K562 (cell line): Measurements from ENCODE around the gene NFRKB. TPM values are rescaled to one million over a fixed set of nuclear protein-coding genes. Genes with fewer than 3 reads are reported as not detected.
A peak's percentile ranks its signal among the peaks of the same experiment; 100 is the strongest.

Experiments used
- CBX2 ChIP-seq: fragments of 200-600 bp; sonication (generic); IDR thresholded peaks from one replicate; pipeline ENCODE4 v1.6.1; 2012; ENCODE audit warnings: mild to moderate bottlenecking, low read length, inconsistent platforms; ENCODE audit not compliant: insufficient read depth, poor library complexity, severe bottlenecking
- DDX20 ChIP-seq: fragments of 450-650 bp; IDR thresholded peaks from 2 replicates; pipeline ENCODE4 v1.6.1; 2016; ENCODE audit warnings: missing genetic modification characterization, low read depth, mild to moderate bottlenecking, missing compliant biosample characterization, moderate library complexity
- EP400 ChIP-seq: fragments of 450-650 bp; IDR thresholded peaks from 2 replicates; pipeline ENCODE4 v1.6.1; 2017; ENCODE audit warnings: antibody characterized with exemption, mild to moderate bottlenecking, moderate library complexity
- ESRRA ChIP-seq: fragments of 450-650 bp; IDR thresholded peaks from 2 replicates; pipeline ENCODE4 v1.6.1; 2014; ENCODE audit warnings: low read depth, mild to moderate bottlenecking, moderate library complexity, borderline replicate concordance
- FOXA1 ChIP-seq: fragments of 450-650 bp; IDR thresholded peaks from 2 replicates; pipeline ENCODE4 v1.6.1; 2016; ENCODE audit warnings: mild to moderate bottlenecking, borderline replicate concordance
- FOXK2 ChIP-seq, 2 experiments: fragments of 450-650 bp; IDR thresholded peaks in 1 of 2; conservative IDR thresholded peaks in 1 of 2; 2 replicates each; pipeline ENCODE4 v1.6.1; 2016; ENCODE audit warnings: low read depth in 2 of 2, mild to moderate bottlenecking in 1 of 2
- HEY1 ChIP-seq: fragments of 250-450 bp; sonication (Bioruptor Pico); IDR thresholded peaks from 2 replicates; pipeline ENCODE4 v1.5.0; 2020; ENCODE audit warnings: mild to moderate bottlenecking, moderate library complexity, borderline replicate concordance
- HNRNPH1 ChIP-seq: fragments of 200-400 bp; formaldehyde crosslinking; optimal IDR thresholded peaks from 2 replicates; pipeline ENCODE3; 2017; ENCODE audit warnings: low read depth, mild to moderate bottlenecking, low read length, moderate library complexity
- KLF6 ChIP-seq: fragments of 250-450 bp; sonication (Bioruptor Pico); IDR thresholded peaks from 2 replicates; pipeline ENCODE4 v1.4.0; 2020; ENCODE audit warnings: mild to moderate bottlenecking, moderate library complexity, borderline replicate concordance
- MTA1 ChIP-seq: fragments of 450-650 bp; IDR thresholded peaks from 2 replicates; pipeline ENCODE4 v1.6.1; 2017; ENCODE audit warnings: borderline replicate concordance
- NELFE ChIP-seq: IDR thresholded peaks from 2 replicates; pipeline ENCODE4 v1.6.1; 2011; ENCODE audit warnings: mild to moderate bottlenecking; ENCODE audit not compliant: insufficient read depth, insufficient read length
- NR4A1 ChIP-seq, 2 experiments: fragments of 250-450 bp in 1 of 2; fragments of 450-650 bp in 1 of 2; sonication (Bioruptor Pico) in 1 of 2; IDR thresholded peaks; 2 replicates each; pipeline versions ENCODE4 v1.4.0 to v1.6.1; 2016 to 2020; ENCODE audit warnings: mild to moderate bottlenecking in 2 of 2, missing compliant biosample characterization in 1 of 2, missing genetic modification characterization in 1 of 2, moderate library complexity in 1 of 2
- RFX1 ChIP-seq: fragments of 450-650 bp; IDR thresholded peaks from 2 replicates; pipeline ENCODE4 v1.6.1; 2016; ENCODE audit warnings: mild to moderate bottlenecking, moderate library complexity
- SFPQ ChIP-seq: fragments of 200-400 bp; formaldehyde crosslinking; IDR thresholded peaks from 2 replicates; pipeline ENCODE4 v1.6.1; 2017; ENCODE audit warnings: mild to moderate bottlenecking, low read depth, low read length, moderate library complexity
- SNRNP70 ChIP-seq: fragments of 200-400 bp; formaldehyde crosslinking; optimal IDR thresholded peaks from 2 replicates; pipeline ENCODE3; 2017; ENCODE audit warnings: low read depth, low read length
- TFAM ChIP-seq: fragments of 250-450 bp; sonication (Bioruptor Pico); conservative IDR thresholded peaks from 2 replicates; pipeline ENCODE4 v1.5.0; 2021; ENCODE audit warnings: mild to moderate bottlenecking, moderate library complexity
- TSC22D4 ChIP-seq: fragments of 450-650 bp; IDR thresholded peaks from 2 replicates; pipeline ENCODE4 v1.6.1; 2016; ENCODE audit warnings: missing genetic modification characterization, missing biosample characterization, control low read depth
- YBX1 ChIP-seq: fragments of 450-650 bp; IDR thresholded peaks from 2 replicates; pipeline ENCODE4 v1.7.1; 2016; ENCODE audit warnings: mild to moderate bottlenecking
- YY1 ChIP-seq, 3 experiments: IDR thresholded peaks; 2 replicates each; pipeline ENCODE4 v1.6.1; 2011; ENCODE audit warnings: low read length in 2 of 3, mild to moderate bottlenecking in 2 of 3, moderate library complexity in 2 of 3, borderline replicate concordance in 1 of 3, control low read depth in 1 of 3, low read depth in 1 of 3; ENCODE audit not compliant: insufficient read depth in 3 of 3, insufficient replicate concordance in 2 of 3, control insufficient read depth in 1 of 3, insufficient read length in 1 of 3; ENCODE audit errors: extremely low read depth in 1 of 3
- ZNF239 ChIP-seq: fragments of 250-450 bp; sonication (Bioruptor Pico); IDR thresholded peaks from 2 replicates; pipeline ENCODE4 v1.4.0; 2020; ENCODE audit warnings: mild to moderate bottlenecking
- ZNF3 ChIP-seq: fragments of 250-450 bp; sonication (Bioruptor Pico); IDR thresholded peaks from 2 replicates; pipeline ENCODE4 v1.5.0; 2021; ENCODE audit warnings: mild to moderate bottlenecking, moderate library complexity
- polyA plus RNA-seq, 8 experiments: library from polyadenylated mRNA; depleted of rRNA in 4 of 8; stranded (reverse) in 5 of 8; unstranded in 3 of 8; fragments of >200 nt; fragmentation: Nextera tagmentation in 2 of 8; fragmentation: Illumina TruSeq in 1 of 8; extraction: Ambion mirVana in 2 of 8; extraction: Trizol in 1 of 8; gene quantifications; 2 replicates each; pipeline versions ENCODE4 v1.2.1 to v1.2.3, GENCODE V29; 2011 to 2014; ENCODE audit warnings: inconsistent platforms in 1 of 8, missing spikeins in 1 of 8
- total RNA-seq, 7 experiments: library from RNA; depleted of rRNA in 6 of 7; stranded (reverse); fragments of >200 nt in 6 of 7; fragmentation: Illumina TruSeq in 2 of 7; extraction: Trizol in 2 of 7; gene quantifications; 2 replicates each; pipeline versions ENCODE4 v1.2.1 to v1.2.3, GENCODE V29; 2011 to 2021; ENCODE audit warnings: low replicate concordance in 1 of 7
- TF ChIP-seq, protein P1 (sequence below): fragments of 450-650 bp; formaldehyde crosslinking; IDR thresholded peaks from 2 replicates; pipeline ENCODE4 v1.4.0; 2020; ENCODE audit warnings: mild to moderate bottlenecking, mixed read lengths

NFRKB gene
- total and polyA plus RNA-seq, 9 of the 15 experiments (the other 6 are each of a cell fraction or from before 2014, with no cell fraction given), result 7.1 to 42.6 (median 23.9) TPM

- TF ChIP-seq NELFE (no peak), MTA1 (no peak), YBX1 (no peak), FOXA1 (no peak), DDX20 (tag) (no peak), ESRRA (no peak), TFAM (no peak), NR4A1 (CRISPR knock-in tag; IDR thresholded peaks at IDR 0.05) (no peak), NR4A1 (tag; IDR thresholded peaks at IDR 0.05) (no peak), HEY1 (CRISPR knock-in tag) (no peak), YY1 (IDR thresholded peaks at IDR 0.05; ENCODE audit: borderline replicate concordance in 1 of 3, control insufficient read depth in 1 of 3, extremely low read depth in 1 of 3, insufficient read depth in 3 of 3, insufficient read length in 1 of 3, insufficient replicate concordance in 2 of 3, low read depth in 1 of 3, low read length in 2 of 3) (no peak), HNRNPH1 (no peak), KLF6 (CRISPR knock-in tag) (no peak), SFPQ (no peak), FOXK2 (conservative IDR thresholded peaks at IDR 0.05 in 1 of 2, IDR thresholded peaks at IDR 0.05 in 1 of 2; ENCODE audit: low read depth in 2 of 2) (no peak), CBX2 (no peak), ZNF3 (no peak), SNRNP70 (no peak), EP400 (peak; percentile 61; the same call in 1 of the 2 replicates), ZNF239 (no peak), RFX1 (no peak), TSC22D4 (no peak)
- TF ChIP-seq, protein P1, sequence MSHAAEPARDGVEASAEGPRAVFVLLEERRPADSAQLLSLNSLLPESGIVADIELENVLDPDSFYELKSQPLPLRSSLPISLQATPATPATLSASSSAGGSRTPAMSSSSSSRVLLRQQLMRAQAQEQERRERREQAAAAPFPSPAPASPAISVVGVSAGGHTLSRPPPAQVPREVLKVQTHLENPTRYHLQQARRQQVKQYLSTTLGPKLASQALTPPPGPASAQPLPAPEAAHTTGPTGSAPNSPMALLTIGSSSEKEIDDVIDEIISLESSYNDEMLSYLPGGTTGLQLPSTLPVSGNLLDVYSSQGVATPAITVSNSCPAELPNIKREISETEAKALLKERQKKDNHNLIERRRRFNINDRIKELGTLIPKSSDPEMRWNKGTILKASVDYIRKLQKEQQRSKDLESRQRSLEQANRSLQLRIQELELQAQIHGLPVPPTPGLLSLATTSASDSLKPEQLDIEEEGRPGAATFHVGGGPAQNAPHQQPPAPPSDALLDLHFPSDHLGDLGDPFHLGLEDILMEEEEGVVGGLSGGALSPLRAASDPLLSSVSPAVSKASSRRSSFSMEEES (CRISPR knock-in tag), result no peak
These were observed at the start of gene NFRKB (continued) for GRCh38 chr11:129895126-129896041.
